MM.1S (cell line): ENCODE data around the gene MTHFD1.

Source experiments
- EZH2 ChIP-seq: fragments of 300-600 bp; sonication (generic); optimal IDR thresholded peaks from 2 replicates; pipeline ENCODE3; 2017; ENCODE audit warnings: low read depth, mild to moderate bottlenecking, antibody characterized with exemption, low read length, mixed read lengths
- EZH2phosphoT487 ChIP-seq: fragments of 300-600 bp; sonication (generic); IDR thresholded peaks from 2 replicates; pipeline ENCODE4 v1.6.1; 2018; ENCODE audit warnings: antibody characterized with exemption, low read length
- TF ChIP-seq, protein P1 (sequence below): fragments of 300-600 bp; sonication (generic); IDR thresholded peaks from 2 replicates; pipeline ENCODE4 v1.5.1; 2016; ENCODE audit warnings: antibody characterized with exemption, low read length, mixed read lengths

DNA sequence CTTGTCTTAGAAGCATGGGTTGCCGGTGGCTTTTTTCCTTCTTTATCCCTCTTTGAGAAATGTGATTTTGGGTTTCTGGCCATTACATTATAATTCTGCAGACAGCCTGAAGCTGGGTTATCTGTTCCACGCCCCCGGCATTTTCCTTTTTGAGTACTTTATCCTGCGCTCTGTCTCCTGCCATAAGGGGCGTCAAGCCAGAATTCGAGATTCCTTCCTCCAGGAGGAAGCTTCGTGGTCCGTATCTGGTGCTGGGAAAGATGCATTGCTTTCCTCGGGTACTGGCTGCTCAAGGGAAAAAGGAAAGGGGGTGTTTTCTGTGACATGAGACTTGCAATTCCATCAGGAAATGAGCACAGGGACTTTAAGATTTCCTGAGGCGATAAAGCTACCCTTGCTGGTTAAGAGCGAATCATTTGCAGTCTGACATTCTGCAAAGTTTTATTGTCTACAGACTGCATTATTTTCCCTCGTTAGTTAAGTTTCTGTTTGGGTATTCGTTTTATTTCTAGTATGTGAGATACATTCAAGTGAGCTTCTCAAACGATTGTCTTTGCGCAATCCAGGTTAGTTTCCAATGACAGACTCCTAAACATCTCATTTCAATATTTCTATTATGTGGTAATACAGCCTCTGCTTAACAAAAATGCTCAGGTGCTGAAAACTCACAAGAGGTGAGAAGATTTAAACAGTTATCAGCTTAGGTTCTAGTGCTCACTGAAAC is 77.8 kb downstream of the MTHFD1 start:
- TF ChIP-seq, protein P1, sequence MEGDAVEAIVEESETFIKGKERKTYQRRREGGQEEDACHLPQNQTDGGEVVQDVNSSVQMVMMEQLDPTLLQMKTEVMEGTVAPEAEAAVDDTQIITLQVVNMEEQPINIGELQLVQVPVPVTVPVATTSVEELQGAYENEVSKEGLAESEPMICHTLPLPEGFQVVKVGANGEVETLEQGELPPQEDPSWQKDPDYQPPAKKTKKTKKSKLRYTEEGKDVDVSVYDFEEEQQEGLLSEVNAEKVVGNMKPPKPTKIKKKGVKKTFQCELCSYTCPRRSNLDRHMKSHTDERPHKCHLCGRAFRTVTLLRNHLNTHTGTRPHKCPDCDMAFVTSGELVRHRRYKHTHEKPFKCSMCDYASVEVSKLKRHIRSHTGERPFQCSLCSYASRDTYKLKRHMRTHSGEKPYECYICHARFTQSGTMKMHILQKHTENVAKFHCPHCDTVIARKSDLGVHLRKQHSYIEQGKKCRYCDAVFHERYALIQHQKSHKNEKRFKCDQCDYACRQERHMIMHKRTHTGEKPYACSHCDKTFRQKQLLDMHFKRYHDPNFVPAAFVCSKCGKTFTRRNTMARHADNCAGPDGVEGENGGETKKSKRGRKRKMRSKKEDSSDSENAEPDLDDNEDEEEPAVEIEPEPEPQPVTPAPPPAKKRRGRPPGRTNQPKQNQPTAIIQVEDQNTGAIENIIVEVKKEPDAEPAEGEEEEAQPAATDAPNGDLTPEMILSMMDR = no peak
- TF ChIP-seq EZH2 = no peak
- no peak for TF ChIP-seq EZH2phosphoT487
